Ectodermal cell (in vitro differentiated cells): ENCODE results near the gene TTLL11.

Source experiments
- H3K27ac ChIP-seq: 2 replicates; pipeline ENCODE4 v1.7.0; 2013; ENCODE audit warnings: mild to moderate bottlenecking, low read depth, low read length; ENCODE audit not compliant: insufficient read depth, poor library complexity, severe bottlenecking
- H3K27me3 ChIP-seq: 2 replicates; pipeline ENCODE4 v1.7.0; 2013; ENCODE audit warnings: mild to moderate bottlenecking, low read length; ENCODE audit not compliant: insufficient read depth, control insufficient read depth, poor library complexity, severe bottlenecking
- H3K36me3 ChIP-seq: one replicate; pipeline ENCODE4 v1.7.0; 2013; ENCODE audit warnings: low read length; ENCODE audit not compliant: control insufficient read depth, insufficient read depth
- H3K4me1 ChIP-seq: one replicate; pipeline ENCODE4 v1.7.0; 2013; ENCODE audit warnings: low read length; ENCODE audit not compliant: control insufficient read depth, insufficient read depth
- H3K4me3 ChIP-seq: 2 replicates; pipeline ENCODE4 v1.7.0; 2013; ENCODE audit warnings: low read depth, low read length, control low read depth; ENCODE audit not compliant: insufficient read depth
- H3K9me3 ChIP-seq: 2 replicates; pipeline ENCODE4 v1.7.0; 2013; ENCODE audit warnings: mild to moderate bottlenecking, low read length, moderate library complexity; ENCODE audit not compliant: control insufficient read depth
- WGBS, 2 experiments: methylation state at CpG; one replicate each; pipeline ENCODE4 v1.1.7; 2013; ENCODE audit warnings: missing lambda C conversion rate in 2 of 2; 5-methylcytosine and 5-hydroxymethylcytosine counted together

TTLL11 gene

GRCh38 chr9:121860213-121860612 is 232.9 kb downstream of the TTLL11 start:
- H3K27me3 ChIP-seq, result peaks cover 8% of the 10 kb centered on the region
- H3K4me3 ChIP-seq, result no peak overlapping the region
- peaks cover 20% of the 10 kb centered on the region for H3K4me1 ChIP-seq
- 92 to 97% methylated on average over 3 of the region's 3 CpGs for WGBS, 2 experiments
- H3K27ac ChIP-seq, result no peak overlapping the region
- H3K36me3 ChIP-seq, result no peaks in the 10 kb centered on the region
- no peaks in the 10 kb centered on the region for H3K9me3 ChIP-seq

DNA sequence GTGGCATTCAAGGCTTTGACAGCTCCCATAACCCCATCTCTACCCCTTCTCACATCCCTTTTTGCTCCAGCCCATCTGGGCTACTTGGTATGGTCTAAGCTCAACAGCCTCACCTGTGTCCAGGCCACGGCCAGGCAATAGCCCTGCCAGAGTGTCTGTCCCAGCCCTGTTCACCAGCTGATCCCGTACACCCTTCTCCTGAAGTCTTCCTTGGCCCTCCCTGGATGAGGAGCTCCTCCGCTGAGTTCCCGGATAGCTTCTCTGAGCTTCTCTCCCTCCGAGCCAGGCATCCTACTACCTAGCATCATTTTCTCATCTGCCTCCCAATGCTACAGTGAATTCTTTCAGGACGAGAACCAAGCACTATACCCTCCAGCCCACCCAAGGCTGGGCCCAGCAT is 233.5 kb downstream of the TTLL11 start:
- 75 to 78% methylated on average over 6 of the region's 6 CpGs for WGBS, 2 experiments
- Histone ChIP-seq H3K36me3 (no peaks in the 10 kb centered on the region), H3K4me1 (peaks cover 15% of the 10 kb centered on the region), H3K4me3 (no peak overlapping the region), H3K9me3 (no peaks in the 10 kb centered on the region), H3K27ac (no peak overlapping the region), H3K27me3 (peaks cover 8% of the 10 kb centered on the region)

DNA sequence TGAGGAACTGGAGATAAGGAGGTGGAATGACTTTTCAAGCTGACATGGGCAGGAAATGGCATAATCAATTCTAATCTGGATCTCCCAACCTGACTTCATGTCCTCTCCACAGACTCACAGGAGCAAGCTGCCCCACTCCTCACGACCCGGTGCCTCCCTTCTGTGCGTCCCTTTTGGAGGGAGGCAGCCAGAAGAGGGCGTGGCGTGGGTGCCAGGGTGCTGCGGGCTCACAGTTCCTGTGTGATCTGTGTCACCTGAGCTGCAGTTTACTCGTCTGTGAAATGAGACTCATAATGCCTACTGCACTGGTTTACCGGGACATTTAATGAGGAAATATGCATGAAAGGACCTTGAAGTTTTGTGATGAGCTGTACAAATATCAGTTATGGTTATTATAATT is 234.3 kb downstream of the TTLL11 start:
- WGBS, 2 experiments, result 93 to 96% methylated on average over 8 of the region's 8 CpGs
- no peak overlapping the region for H3K4me3 ChIP-seq
- H3K36me3 ChIP-seq, result no peaks in the 10 kb centered on the region
- H3K27ac ChIP-seq, result no peak overlapping the region
- no peaks in the 10 kb centered on the region for H3K9me3 ChIP-seq
- H3K4me1 ChIP-seq, result peaks cover 15% of the 10 kb centered on the region
- H3K27me3 ChIP-seq, result peaks cover 3% of the 10 kb centered on the region

DNA sequence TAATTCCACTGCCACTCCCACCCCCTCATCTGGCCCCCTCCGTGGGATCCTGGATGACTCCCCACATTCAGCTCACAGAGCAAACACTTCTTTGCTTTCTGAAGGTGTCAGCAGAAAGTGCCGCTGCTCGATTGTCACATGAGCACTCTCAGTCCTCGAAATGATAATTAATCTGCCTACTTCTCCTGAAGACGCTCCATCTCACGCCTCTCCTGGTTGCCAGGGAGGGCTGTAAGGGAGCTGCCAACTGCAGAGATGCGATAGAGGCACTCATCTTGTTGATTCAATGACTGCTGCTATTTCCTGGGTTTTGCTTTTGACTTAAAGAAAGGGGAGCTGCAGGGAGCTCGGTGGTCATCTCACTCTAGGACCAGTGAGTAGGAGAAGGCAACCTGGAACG is 235.2 kb downstream of the TTLL11 start:
- H3K27me3 ChIP-seq, result no peaks in the 10 kb centered on the region
- no peaks in the 10 kb centered on the region for H3K36me3 ChIP-seq
- WGBS, 2 experiments, result 79 to 82% methylated on average over 9 of the region's 9 CpGs
- H3K9me3 ChIP-seq, result no peaks in the 10 kb centered on the region
- no peak overlapping the region for H3K4me3 ChIP-seq
- H3K4me1 ChIP-seq, result peaks cover 14% of the 10 kb centered on the region
- H3K27ac ChIP-seq, result no peak overlapping the region

GRCh38 chr9:121855476-121855875 is 237.6 kb downstream of the TTLL11 start:
- 46 to 59% methylated on average over 5 of the region's 5 CpGs for WGBS, 2 experiments
- Histone ChIP-seq H3K9me3 (no peaks in the 10 kb centered on the region), H3K27me3 (no peaks in the 10 kb centered on the region), H3K36me3 (no peaks in the 10 kb centered on the region), H3K27ac (no peak overlapping the region), H3K4me3 (no peak overlapping the region), H3K4me1 (no peaks in the 10 kb centered on the region)

GRCh38 chr9:121853617-121854395 is 239.3 kb downstream of the TTLL11 start:
- no peaks in the 10 kb centered on the region for H3K36me3 ChIP-seq
- WGBS, 2 experiments, result 89 to 91% methylated on average over 11 of the region's 11 CpGs

DNA sequence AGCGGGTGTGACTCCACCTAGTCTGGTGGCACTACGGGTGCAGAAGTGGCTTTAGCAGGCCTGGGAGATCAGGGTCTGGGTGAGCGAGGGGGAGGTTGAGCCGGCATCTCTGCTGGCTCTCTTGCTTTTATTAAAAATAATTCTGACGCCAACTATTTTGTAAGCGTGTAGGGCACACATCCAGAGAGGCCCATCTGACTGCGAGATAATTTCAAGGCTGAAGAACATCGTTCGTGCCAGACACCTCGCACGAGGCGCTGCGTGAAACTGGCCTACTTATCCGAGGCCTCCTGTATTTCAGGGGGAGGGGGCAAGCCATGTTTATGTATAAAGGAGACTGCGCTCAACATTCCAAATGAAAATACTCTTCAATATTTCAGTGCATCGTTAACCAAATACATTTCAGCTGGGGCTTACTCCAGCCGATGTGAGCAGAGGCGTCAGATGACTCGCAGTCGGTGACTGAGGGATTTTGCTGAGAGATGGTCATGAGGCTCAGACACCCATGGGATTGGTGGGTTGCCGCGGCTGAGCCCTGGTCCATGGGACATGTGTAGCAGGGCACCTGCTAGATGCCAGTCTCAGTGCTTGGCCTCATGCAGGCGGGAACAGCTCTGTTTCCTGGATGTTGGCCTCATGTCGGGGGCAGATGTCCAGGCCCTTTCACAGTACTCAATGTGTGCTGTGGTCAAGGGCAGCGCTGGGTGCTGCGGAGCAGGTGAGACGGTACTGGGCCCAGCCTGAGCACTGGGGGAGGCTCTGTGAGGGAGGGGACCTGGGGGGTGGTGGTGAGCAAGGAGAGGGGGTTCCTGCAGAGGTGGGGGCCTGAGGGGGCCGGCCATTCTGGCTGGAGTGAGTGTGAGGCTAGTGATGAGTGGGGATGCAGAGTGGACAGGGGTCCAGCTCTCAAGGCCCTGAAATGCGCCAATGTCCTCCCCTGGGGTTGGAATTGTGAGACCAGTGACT is 240.2 kb downstream of the TTLL11 start:
- no peaks in the 10 kb centered on the region for H3K4me1 ChIP-seq
- WGBS, 2 experiments, result 91 to 95% methylated on average over 29 of the region's 29 CpGs
- H3K4me3 ChIP-seq, result no peak overlapping the region
- H3K27me3 ChIP-seq, result no peaks in the 10 kb centered on the region
- no peaks in the 10 kb centered on the region for H3K36me3 ChIP-seq
- no peak overlapping the region for H3K27ac ChIP-seq
- H3K9me3 ChIP-seq, result no peaks in the 10 kb centered on the region

More at GRCh38 chr9:121853617-121854395, 239.3 kb downstream of the TTLL11 start:
- Histone ChIP-seq H3K4me3 (no peak overlapping the region), H3K27ac (no peak overlapping the region), H3K9me3 (no peaks in the 10 kb centered on the region), H3K4me1 (no peaks in the 10 kb centered on the region), H3K27me3 (no peaks in the 10 kb centered on the region)

- 86 to 94% methylated on average over 7 of the region's 7 CpGs for WGBS, 2 experiments
- Histone ChIP-seq H3K27me3 (no peaks in the 10 kb centered on the region), H3K4me1 (no peaks in the 10 kb centered on the region), H3K9me3 (no peaks in the 10 kb centered on the region), H3K27ac (no peak overlapping the region), H3K36me3 (no peaks in the 10 kb centered on the region), H3K4me3 (no peak overlapping the region)
These were observed 240.9 kb downstream of the TTLL11 start for GRCh38 chr9:121852241-121852640.

DNA sequence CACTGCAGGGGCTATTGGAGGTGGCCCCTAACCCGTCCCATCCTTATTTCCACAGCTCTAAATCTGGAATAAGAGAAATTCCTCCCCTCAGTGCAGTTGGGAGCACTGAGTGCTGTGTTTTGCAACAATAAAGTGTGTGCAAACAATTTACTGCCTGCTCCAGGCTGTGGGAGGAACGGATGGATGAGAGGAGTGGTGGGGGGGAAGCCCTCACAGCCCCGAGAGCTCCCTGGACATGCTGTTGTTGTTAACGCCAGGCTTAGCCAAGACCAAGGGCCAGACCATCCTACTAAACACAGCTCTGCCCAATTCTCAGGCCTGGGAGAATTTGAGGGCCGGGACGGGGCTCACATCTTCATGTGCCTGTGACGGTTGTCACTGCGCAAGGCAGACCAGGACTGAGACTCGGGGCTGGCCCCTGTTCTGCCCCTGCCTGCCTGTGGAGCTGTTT is 241.4 kb downstream of the TTLL11 start:
- WGBS, 2 experiments, result 91 to 92% methylated on average over 9 of the region's 9 CpGs
- no peak overlapping the region for H3K4me3 ChIP-seq
- no peaks in the 10 kb centered on the region for H3K4me1 ChIP-seq

GRCh38 chr9:121850366-121850765 is 242.7 kb downstream of the TTLL11 start:
- Histone ChIP-seq H3K27ac (no peak overlapping the region), H3K27me3 (no peaks in the 10 kb centered on the region), H3K4me1 (no peaks in the 10 kb centered on the region), H3K4me3 (no peak overlapping the region), H3K36me3 (no peaks in the 10 kb centered on the region), H3K9me3 (no peaks in the 10 kb centered on the region)
- WGBS, 2 experiments, result 90 to 92% methylated on average over 2 of the region's 2 CpGs

More for the DNA sequence above, 241.4 kb downstream of the TTLL11 start:
- no peaks in the 10 kb centered on the region for H3K9me3 ChIP-seq
- H3K36me3 ChIP-seq, result no peaks in the 10 kb centered on the region
- no peak overlapping the region for H3K27ac ChIP-seq
- H3K27me3 ChIP-seq, result no peaks in the 10 kb centered on the region
